ENCODE data around the gene AGA. TPM values are rescaled to one million over a fixed set of nuclear protein-coding genes. Genes with fewer than 3 reads are reported as not detected.

Gene AGA
- polyA plus RNA-seq, 1 of the 3 experiments (the other 2 are of a cell fraction): 36.8 TPM

DNA sequence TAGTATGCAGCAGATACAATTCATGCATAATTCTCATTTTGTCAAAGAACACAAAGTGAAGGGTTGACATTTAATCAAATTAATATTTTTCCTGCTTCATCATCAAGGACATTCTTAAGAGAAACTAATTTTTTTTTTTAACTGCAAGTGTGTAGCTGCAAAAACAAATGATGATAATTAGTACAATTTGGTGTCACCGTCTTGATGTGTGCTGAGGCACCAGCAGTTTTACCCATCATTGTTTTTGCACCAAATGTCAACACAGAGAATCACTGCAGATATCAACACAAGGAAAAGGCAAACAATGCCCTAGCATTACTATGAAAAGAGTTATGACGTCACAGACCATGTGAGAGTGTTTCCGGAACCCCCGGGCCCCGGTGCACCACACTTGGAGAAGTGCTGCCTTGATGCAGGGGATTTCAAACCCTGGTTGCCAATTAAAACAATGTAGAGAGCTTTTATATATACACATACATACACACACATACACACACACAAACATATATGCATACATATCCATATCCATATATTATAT lies 55.9 kb downstream of the AGA start:
- no peak overlapping the region for H3K27ac ChIP-seq (ENCODE audit: low read depth in 2 of 2, low read length in 1 of 2)
- H4K20me1 ChIP-seq (ENCODE audit: insufficient read depth): no peaks in the 10 kb centered on the region
- H3K9me3 ChIP-seq: no peaks in the 10 kb centered on the region
- H3F3A ChIP-seq (replicated peaks; ENCODE audit: insufficient read depth): no peaks in the 10 kb centered on the region
- no peak overlapping the region for H3K9ac ChIP-seq
- H3K4me1 ChIP-seq (ENCODE audit: control insufficient read depth in 1 of 2, insufficient read depth in 2 of 2, low read depth in 1 of 2, low read length in 1 of 2): no peaks in the 10 kb centered on the region
- H2AFZ ChIP-seq (ENCODE audit: low read depth): no peak overlapping the region
- no peaks in the 10 kb centered on the region for H3K27me3 ChIP-seq (ENCODE audit: insufficient read depth)
- no peak overlapping the region for H3K4me2 ChIP-seq
- no peak for DNase-seq
- 64% methylated on average over 5 of the region's 5 CpGs for WGBS (ENCODE audit: low lambda C conversion rate)
- TF ChIP-seq EZH2phosphoT487 (IDR thresholded peaks at IDR 0.05; ENCODE audit: borderline replicate concordance, low read depth): no peak
- TF ChIP-seq TAF1 (IDR thresholded peaks at IDR 0.05; ENCODE audit: borderline replicate concordance, low read depth, low read length): no peak
- TF ChIP-seq CHD2 (IDR thresholded peaks at IDR 0.05; ENCODE audit: low read length, partially characterized antibody): no peak
- no peak for TF ChIP-seq MEF2A (IDR thresholded peaks at IDR 0.05; ENCODE audit: borderline replicate concordance, low read depth)
- TF ChIP-seq, protein P1, sequence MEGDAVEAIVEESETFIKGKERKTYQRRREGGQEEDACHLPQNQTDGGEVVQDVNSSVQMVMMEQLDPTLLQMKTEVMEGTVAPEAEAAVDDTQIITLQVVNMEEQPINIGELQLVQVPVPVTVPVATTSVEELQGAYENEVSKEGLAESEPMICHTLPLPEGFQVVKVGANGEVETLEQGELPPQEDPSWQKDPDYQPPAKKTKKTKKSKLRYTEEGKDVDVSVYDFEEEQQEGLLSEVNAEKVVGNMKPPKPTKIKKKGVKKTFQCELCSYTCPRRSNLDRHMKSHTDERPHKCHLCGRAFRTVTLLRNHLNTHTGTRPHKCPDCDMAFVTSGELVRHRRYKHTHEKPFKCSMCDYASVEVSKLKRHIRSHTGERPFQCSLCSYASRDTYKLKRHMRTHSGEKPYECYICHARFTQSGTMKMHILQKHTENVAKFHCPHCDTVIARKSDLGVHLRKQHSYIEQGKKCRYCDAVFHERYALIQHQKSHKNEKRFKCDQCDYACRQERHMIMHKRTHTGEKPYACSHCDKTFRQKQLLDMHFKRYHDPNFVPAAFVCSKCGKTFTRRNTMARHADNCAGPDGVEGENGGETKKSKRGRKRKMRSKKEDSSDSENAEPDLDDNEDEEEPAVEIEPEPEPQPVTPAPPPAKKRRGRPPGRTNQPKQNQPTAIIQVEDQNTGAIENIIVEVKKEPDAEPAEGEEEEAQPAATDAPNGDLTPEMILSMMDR (IDR thresholded peaks at IDR 0.05): no peak
- TF ChIP-seq ELF1 (IDR thresholded peaks at IDR 0.05): no peak
- no peak for TF ChIP-seq GABPA (IDR thresholded peaks at IDR 0.05; ENCODE audit: low read depth)
- TF ChIP-seq, protein P2, sequence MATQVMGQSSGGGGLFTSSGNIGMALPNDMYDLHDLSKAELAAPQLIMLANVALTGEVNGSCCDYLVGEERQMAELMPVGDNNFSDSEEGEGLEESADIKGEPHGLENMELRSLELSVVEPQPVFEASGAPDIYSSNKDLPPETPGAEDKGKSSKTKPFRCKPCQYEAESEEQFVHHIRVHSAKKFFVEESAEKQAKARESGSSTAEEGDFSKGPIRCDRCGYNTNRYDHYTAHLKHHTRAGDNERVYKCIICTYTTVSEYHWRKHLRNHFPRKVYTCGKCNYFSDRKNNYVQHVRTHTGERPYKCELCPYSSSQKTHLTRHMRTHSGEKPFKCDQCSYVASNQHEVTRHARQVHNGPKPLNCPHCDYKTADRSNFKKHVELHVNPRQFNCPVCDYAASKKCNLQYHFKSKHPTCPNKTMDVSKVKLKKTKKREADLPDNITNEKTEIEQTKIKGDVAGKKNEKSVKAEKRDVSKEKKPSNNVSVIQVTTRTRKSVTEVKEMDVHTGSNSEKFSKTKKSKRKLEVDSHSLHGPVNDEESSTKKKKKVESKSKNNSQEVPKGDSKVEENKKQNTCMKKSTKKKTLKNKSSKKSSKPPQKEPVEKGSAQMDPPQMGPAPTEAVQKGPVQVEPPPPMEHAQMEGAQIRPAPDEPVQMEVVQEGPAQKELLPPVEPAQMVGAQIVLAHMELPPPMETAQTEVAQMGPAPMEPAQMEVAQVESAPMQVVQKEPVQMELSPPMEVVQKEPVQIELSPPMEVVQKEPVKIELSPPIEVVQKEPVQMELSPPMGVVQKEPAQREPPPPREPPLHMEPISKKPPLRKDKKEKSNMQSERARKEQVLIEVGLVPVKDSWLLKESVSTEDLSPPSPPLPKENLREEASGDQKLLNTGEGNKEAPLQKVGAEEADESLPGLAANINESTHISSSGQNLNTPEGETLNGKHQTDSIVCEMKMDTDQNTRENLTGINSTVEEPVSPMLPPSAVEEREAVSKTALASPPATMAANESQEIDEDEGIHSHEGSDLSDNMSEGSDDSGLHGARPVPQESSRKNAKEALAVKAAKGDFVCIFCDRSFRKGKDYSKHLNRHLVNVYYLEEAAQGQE (IDR thresholded peaks at IDR 0.05; ENCODE audit: low read depth, low read length): no peak
- no peak for TF ChIP-seq NFIC (IDR thresholded peaks at IDR 0.05; ENCODE audit: borderline replicate concordance)
- no peak for TF ChIP-seq TEAD4 (IDR thresholded peaks at IDR 0.05; ENCODE audit: borderline replicate concordance, insufficient read depth)
- TF ChIP-seq NRF1 (IDR thresholded peaks at IDR 0.05; ENCODE audit: low read depth, low read length): no peak
- no peak for TF ChIP-seq TCF12 (IDR thresholded peaks at IDR 0.05)
- TF ChIP-seq JUND (IDR thresholded peaks at IDR 0.05): no peak
- no peak for TF ChIP-seq RCOR1 (IDR thresholded peaks at IDR 0.05; ENCODE audit: low read length)
- TF ChIP-seq, protein P3, sequence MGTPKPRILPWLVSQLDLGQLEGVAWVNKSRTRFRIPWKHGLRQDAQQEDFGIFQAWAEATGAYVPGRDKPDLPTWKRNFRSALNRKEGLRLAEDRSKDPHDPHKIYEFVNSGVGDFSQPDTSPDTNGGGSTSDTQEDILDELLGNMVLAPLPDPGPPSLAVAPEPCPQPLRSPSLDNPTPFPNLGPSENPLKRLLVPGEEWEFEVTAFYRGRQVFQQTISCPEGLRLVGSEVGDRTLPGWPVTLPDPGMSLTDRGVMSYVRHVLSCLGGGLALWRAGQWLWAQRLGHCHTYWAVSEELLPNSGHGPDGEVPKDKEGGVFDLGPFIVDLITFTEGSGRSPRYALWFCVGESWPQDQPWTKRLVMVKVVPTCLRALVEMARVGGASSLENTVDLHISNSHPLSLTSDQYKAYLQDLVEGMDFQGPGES (IDR thresholded peaks at IDR 0.05; ENCODE audit: low read depth, low read length): no peak
- TF ChIP-seq FOXM1 (IDR thresholded peaks at IDR 0.05; ENCODE audit: low read depth): no peak
- TF ChIP-seq EP300 (IDR thresholded peaks at IDR 0.05; ENCODE audit: borderline replicate concordance in 1 of 2, low read depth in 1 of 2, low read length in 1 of 2): no peak
- TF ChIP-seq, protein P4, sequence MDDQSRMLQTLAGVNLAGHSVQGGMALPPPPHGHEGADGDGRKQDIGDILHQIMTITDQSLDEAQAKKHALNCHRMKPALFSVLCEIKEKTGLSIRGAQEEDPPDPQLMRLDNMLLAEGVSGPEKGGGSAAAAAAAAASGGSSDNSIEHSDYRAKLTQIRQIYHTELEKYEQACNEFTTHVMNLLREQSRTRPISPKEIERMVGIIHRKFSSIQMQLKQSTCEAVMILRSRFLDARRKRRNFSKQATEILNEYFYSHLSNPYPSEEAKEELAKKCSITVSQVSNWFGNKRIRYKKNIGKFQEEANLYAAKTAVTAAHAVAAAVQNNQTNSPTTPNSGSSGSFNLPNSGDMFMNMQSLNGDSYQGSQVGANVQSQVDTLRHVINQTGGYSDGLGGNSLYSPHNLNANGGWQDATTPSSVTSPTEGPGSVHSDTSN (IDR thresholded peaks at IDR 0.05): no peak
- TF ChIP-seq RFX5 (IDR thresholded peaks at IDR 0.05; ENCODE audit: low read length): no peak
- TF ChIP-seq, protein P5, sequence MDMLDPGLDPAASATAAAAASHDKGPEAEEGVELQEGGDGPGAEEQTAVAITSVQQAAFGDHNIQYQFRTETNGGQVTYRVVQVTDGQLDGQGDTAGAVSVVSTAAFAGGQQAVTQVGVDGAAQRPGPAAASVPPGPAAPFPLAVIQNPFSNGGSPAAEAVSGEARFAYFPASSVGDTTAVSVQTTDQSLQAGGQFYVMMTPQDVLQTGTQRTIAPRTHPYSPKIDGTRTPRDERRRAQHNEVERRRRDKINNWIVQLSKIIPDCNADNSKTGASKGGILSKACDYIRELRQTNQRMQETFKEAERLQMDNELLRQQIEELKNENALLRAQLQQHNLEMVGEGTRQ (IDR thresholded peaks at IDR 0.05; ENCODE audit: borderline replicate concordance, low read depth, low read length): no peak
- H3K36me3 ChIP-seq (replicated peaks in 1 of 2; ENCODE audit: control insufficient read depth in 1 of 2, insufficient read depth in 2 of 2, low read length in 1 of 2): no peaks in the 10 kb centered on the region
- no peaks in the 10 kb centered on the region for H3K9me2 ChIP-seq
- CTCF ChIA-PET: no interaction called here
- POLR2A ChIA-PET: no interaction called here
- no peaks in the 10 kb centered on the region for H3K79me2 ChIP-seq (ENCODE audit: insufficient read depth)
- no peak overlapping the region for H3K4me3 ChIP-seq (ENCODE audit: low read depth in 2 of 2, low read length in 1 of 2)

Data from SK-N-SH (cell line).